ENCODE results near the gene UBE2G2. TPM values are rescaled to one million over a fixed set of nuclear protein-coding genes. Genes with fewer than 3 reads are reported as not detected.

The UBE2G2 gene
- total and polyA plus RNA-seq, 2 donors (not counting 1 experiment from before 2014, with no cell fraction given): 49.7 to 61.9 TPM

Other genes with a start within 250 kb of the UBE2G2 start
- gene KRTAP10-3, start 243.0 kb downstream of the UBE2G2 start, total RNA-seq: not detected in 2 replicates
- not detected in 2 replicates for gene KRTAP10-3, start 243.0 kb downstream of the UBE2G2 start, polyA plus RNA-seq
- gene KRTAP10-4, start 228.1 kb downstream of the UBE2G2 start, total RNA-seq: not detected in 2 replicates
- not detected in 2 replicates for gene KRTAP10-4, start 228.1 kb downstream of the UBE2G2 start, polyA plus RNA-seq
- gene KRTAP10-5, start 221.2 kb downstream of the UBE2G2 start, total RNA-seq: not detected in 2 replicates
- gene KRTAP10-5, start 221.2 kb downstream of the UBE2G2 start, polyA plus RNA-seq: not detected in 2 replicates
- gene KRTAP10-6, start 209.3 kb downstream of the UBE2G2 start, total RNA-seq: not detected in 2 replicates
- not detected in 2 replicates for gene KRTAP10-6, start 209.3 kb downstream of the UBE2G2 start, polyA plus RNA-seq
- not detected in 2 replicates for gene KRTAP10-7, start 201.2 kb downstream of the UBE2G2 start, total RNA-seq
- not detected in 2 replicates for gene KRTAP10-7, start 201.2 kb downstream of the UBE2G2 start, polyA plus RNA-seq
- gene KRTAP10-8, start 189.7 kb downstream of the UBE2G2 start, total RNA-seq: not detected in 2 replicates
- not detected in 2 replicates for gene KRTAP10-8, start 189.7 kb downstream of the UBE2G2 start, polyA plus RNA-seq
- not detected in 2 replicates for gene KRTAP10-9, start 174.7 kb downstream of the UBE2G2 start, total RNA-seq
- gene KRTAP10-9, start 174.7 kb downstream of the UBE2G2 start, polyA plus RNA-seq: not detected in 2 replicates
- not detected in 2 replicates for gene KRTAP10-10, start 164.5 kb downstream of the UBE2G2 start, total RNA-seq
- gene KRTAP10-10, start 164.5 kb downstream of the UBE2G2 start, polyA plus RNA-seq: not detected in 2 replicates
- not detected in 2 replicates for gene KRTAP10-11, start 155.4 kb downstream of the UBE2G2 start, total RNA-seq
- not detected in 2 replicates for gene KRTAP10-11, start 155.4 kb downstream of the UBE2G2 start, polyA plus RNA-seq
- gene KRTAP12-4, start 147.2 kb downstream of the UBE2G2 start, total RNA-seq: not detected in 2 replicates
- gene KRTAP12-4, start 147.2 kb downstream of the UBE2G2 start, polyA plus RNA-seq: not detected in 2 replicates
- not detected in 2 replicates for gene KRTAP12-3, start 143.9 kb downstream of the UBE2G2 start, total RNA-seq
- not detected in 2 replicates for gene KRTAP12-3, start 143.9 kb downstream of the UBE2G2 start, polyA plus RNA-seq
- not detected in 2 replicates for gene KRTAP12-2, start 134.9 kb downstream of the UBE2G2 start, total RNA-seq
- not detected in 2 replicates for gene KRTAP12-2, start 134.9 kb downstream of the UBE2G2 start, polyA plus RNA-seq
- gene KRTAP12-1, start 119.7 kb downstream of the UBE2G2 start, total RNA-seq: not detected in 2 replicates
- not detected in 2 replicates for gene KRTAP12-1, start 119.7 kb downstream of the UBE2G2 start, polyA plus RNA-seq
- not detected in 2 replicates for gene KRTAP10-12, start 104.6 kb downstream of the UBE2G2 start, total RNA-seq
- not detected in 2 replicates for gene KRTAP10-12, start 104.6 kb downstream of the UBE2G2 start, polyA plus RNA-seq
- not detected in 2 replicates for gene TSPEAR, start 90.2 kb downstream of the UBE2G2 start, total RNA-seq
- not detected in 2 replicates for gene TSPEAR, start 90.2 kb downstream of the UBE2G2 start, polyA plus RNA-seq
- gene SUMO3, start 16.2 kb upstream of the UBE2G2 start, total RNA-seq: 74.2 and 96.3 TPM in 2 replicates
- gene SUMO3, start 16.2 kb upstream of the UBE2G2 start, polyA plus RNA-seq: 190 and 230 TPM in 2 replicates
- gene PTTG1IP, start 71.9 kb upstream of the UBE2G2 start, total RNA-seq: 159 and 240 TPM in 2 replicates
- 209 and 229 TPM in 2 replicates for gene PTTG1IP, start 71.9 kb upstream of the UBE2G2 start, polyA plus RNA-seq
- not detected in 2 replicates for gene ITGB2, start 119.1 kb upstream of the UBE2G2 start, total RNA-seq
- 0.05 TPM in 1 of 2 replicates, not detected in the other for gene ITGB2, start 119.1 kb upstream of the UBE2G2 start, polyA plus RNA-seq
- 14.9 and 16.2 TPM in 2 replicates for gene SLX9, start 138.2 kb upstream of the UBE2G2 start, total RNA-seq
- gene SLX9, start 138.2 kb upstream of the UBE2G2 start, polyA plus RNA-seq: 9.7 and 12.2 TPM in 2 replicates

Measured in fibroblast of lung (primary cell).